HG03378 (cell line): Measurements from ENCODE around the gene LRPPRC.

ENCODE experiments used
- ATAC-seq: cut with Tn5 transposase; IDR thresholded peaks from one replicate; pipeline ENCODE4 v1.9.1; 2021; ENCODE audit warnings: mild to moderate bottlenecking, moderate library complexity; ENCODE audit not compliant: unreplicated experiment

Gene LRPPRC

DNA sequence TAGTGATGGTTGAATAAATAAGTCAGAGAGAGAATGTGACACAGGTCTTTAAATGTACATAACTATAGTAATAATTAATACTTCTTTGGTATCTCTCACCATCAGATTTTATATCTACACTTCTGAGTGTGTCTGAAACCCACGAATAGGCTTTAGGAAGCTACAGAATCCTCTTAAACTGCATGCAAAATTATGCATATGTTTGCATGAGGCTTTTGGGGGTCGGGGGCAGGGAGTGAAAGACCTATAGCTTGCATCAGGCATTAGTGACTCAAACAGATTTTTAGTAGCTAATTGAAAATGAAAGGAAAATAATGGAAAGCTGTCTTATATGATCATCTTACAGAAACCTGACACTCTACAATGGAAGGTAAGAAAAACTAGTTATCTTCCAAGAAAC is 14.9 kb downstream of the LRPPRC start:
- no peak for ATAC-seq

DNA sequence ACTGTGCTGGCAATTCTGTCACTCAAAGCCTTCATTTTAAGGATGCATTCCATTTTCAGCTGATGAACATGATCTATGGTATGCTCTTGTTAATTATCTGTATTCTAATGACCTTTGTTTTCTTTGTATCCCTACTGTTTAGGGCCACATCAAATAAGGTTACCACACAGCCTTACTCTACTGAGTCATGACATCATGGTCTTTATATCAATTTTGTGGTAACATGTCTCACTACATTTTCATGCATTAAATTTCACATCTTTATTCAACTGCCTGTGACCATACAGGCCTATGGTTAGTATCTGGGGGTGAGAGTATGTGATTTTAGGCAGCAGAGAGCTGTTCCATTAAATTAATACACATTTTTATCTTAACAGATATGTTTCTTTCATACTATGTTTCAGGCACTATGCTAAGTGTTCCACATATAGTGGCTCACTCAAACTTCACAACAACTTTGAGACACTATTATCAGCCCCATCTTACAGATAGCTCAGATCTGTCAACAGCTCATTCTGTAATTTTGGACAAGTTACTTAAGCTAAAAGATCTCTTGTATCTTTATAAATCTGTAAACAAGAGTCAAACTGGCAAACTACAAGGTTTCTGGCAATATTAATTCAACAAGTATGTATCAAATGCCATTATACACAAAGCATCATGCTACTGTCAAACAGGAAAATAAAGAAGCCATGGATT is 18.0 kb downstream of the LRPPRC start:
- ATAC-seq, result no peak

DNA sequence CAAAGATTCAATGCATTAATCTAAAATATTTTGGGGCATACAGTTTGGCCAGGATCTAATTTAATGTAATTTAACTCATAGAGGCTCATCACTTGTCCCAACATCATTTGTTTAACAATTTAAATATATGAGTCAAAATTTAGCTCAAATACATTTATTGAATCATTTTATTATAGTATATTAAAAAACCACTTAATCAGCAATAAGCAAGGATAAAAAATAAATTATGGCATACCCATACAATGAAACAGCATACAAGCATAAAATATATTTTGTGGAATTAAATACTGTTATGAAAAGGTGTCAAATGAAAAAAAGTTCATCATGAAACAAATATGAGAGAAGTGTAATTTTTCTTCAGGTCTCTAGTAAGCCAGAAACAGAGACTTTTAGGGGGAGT is 34.9 kb downstream of the LRPPRC start:
- no peak for ATAC-seq

DNA sequence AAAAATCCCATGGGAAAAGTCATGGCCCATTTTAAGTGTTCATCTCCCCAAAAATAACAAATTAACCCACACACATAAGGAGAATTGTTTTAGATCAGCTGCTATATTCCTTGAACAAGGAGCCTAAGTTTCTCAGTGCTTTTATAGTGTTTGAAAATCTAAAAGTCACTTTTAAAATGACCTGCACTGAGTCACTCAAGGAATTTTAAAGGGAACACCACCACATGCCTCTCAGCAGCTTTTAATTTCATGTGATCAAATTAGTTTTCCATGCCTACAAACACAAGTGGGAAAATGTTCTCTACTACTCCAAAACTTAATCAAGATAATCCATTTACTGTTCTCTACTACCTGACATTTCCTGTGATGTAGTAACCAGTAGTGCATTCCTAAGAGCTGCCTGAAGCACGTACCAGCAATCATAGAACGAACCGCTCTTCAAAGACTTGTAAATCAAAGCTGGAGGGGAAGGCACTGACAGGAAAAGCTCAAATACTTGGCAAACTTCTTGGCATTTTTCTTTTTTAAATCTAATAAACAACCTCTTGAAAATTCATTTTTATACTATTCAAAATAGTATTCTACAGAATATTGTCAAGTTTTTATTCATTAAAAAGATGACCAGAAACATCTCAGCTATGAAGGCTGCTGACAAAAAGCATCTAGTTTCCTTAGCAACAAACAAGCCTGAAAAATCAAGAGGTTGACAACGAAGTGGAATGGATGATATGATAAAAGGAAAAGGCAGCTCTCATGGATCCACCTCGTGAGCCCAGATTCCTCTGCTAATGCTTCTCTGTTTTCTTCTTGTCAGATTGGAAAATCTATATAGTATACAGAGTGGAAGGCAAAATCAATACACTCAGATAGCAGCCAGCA is 37.2 kb downstream of the LRPPRC start:
- ATAC-seq, result no peak

DNA sequence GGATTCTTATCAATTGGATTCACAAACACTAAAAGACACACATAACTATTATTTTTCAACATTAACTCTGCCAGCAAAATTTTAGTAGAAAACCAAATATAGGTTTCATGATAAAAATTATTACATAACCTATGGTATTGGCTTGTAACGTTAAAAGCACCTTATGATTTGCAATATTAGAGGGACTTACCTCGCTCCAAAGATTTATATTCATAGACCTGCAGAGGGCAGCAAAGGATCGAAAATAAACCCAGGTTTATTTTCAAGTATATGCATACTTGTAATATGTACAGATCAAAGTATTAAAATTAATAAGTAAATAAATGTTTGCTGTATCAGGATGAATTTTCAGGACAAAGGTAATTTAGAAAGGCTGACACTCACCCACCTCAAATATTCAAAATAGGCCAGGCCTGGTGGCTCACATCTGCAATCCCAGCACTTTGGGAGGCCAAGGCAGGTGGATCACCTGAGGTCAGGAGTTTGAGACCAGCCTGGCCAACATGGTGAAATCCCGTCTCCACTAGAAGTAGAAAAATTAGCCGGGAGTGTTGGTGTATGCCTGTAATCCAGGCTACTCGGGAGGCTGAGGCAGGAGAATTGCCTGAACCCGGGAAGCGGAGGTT is 45.3 kb downstream of the LRPPRC start:
- ATAC-seq, result no peak

DNA sequence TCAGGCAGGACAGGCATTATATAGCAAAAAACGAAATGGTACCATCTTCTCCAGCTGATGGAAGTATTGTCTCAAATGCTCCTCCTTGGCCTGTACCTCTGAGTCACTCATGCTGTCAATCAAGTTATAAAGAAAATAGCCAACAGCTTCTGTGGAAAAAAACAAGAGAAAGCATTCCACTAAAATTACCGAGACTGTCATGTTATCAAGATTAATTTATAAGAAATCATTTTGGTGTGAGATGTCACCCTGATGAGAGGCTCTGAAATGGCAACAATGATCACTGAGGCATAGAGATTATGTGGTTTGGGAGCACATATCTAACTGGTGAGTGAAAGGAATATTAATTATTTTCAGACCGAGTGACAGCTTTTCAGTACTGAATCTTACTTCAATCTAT is 47.4 kb downstream of the LRPPRC start:
- ATAC-seq, result no peak

DNA sequence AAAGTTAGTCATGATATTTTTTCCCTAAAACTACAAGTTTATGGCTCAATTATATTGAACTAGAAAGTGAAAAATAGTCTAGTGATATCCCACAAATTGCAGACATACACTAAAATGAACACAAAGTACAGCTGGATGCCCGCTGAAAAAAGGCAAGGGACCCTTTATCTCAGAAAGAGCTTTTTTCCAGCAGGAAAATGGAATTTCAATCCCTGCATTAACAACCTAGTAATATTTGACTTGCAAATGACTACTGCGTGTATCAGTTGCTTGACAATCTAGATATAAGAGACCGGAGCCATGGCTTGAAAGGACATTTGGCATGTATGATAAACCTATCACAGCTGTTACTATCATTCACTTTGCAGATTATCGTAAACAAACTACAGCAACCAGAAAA is 49.1 kb downstream of the LRPPRC start:
- ATAC-seq, result no peak

DNA sequence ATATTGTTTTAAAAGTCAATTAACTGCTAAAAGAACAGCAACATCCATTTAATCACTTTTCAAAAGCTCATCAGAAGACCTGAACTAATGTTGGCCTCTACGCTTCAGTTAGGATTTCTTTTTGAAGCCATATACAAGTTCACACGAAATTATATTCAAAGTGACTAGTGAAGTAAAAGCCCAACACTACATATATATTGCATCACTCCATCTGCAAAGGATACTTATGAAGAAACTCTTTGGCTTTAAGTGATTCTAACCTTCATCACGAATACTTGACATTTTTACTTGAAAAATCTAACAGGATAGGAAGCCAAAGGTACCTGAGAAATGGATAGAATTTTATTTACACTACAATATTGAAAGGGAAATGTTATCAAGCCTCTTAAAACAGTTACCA is 50.4 kb downstream of the LRPPRC start:
- no peak for ATAC-seq

DNA sequence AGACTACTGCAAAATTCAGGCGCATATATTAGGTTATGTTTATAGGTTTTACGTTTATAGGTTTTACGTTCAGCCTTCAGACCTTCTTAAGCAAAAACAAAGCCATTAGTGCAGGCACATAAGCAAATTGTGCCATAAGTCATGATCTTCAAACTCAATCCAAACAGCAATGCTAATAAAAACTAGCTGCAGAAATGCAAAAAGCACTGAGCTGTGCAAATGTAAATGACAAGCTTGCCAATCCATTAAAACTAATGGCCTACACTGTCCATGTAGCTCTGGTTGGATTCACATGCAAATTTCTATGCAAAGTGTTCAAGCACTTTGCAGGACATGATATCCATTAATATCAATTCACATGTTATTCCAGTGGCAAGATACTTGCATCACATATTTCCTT is 50.9 kb downstream of the LRPPRC start:
- ATAC-seq, result no peak

DNA sequence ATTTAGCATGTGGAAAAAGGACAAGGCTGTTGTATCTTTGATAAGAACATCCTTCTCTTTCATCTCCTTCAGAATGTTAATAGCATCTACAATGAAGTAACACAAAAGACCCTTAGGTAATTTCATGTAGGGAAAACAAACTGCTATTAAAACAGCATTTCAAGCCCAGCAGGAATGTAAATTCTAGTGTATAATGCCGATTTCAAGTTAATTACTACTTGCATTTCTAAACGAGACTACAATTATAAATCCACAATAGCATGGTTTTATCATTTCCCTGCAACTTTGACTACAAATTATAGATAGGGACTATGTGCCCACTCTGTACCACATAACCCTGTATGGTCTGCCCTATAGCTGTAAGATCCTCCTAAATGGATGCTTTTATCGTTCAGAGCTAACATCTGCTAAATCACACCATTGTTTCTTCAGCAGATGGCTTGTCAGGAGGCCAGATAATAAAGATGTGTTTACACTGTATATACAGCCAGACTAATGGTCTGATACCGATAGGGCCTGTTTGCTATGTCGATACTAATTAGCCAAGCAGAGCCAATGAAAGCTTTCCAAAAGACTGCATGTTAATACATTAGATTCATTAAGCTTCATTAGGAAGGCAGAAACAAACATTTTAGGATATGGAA is 51.9 kb downstream of the LRPPRC start:
- no peak for ATAC-seq

DNA sequence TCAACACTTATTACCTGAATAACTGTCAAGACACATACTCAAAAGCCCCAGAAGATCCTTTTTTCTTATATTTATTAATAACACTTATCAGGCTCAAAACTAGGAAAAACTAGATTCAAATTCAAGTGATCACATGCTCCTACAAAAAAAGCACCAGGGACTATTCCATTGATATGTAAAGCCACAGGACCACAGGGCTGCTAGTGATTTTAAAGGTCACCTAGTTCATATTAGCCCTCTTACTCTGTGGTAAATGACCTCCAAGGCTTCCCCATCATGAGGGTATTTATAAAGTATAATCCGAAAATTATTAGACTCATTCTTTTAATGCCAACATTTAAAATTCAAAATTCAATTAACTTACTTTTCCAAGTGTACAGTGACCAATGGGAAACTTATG is 52.5 kb downstream of the LRPPRC start:
- ATAC-seq, result no peak

DNA sequence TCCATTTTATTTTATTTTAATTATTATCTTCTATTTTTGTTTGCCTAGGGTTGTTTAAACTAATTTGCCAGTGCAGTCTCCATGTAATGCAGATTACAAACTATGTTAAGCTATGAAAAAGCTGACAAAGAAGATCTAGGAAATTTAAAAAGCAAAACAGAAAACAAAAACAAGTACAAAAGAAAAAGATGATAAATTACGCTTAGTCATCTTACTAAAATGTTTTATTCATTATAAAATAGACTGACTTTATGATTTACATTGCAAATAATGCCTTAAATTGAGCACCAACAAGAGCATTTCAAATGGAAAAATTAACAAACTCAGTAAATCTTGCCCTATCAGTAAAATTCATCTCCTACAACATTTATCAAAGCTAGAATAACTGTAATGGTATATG is 52.9 kb downstream of the LRPPRC start:
- ATAC-seq, result no peak

DNA sequence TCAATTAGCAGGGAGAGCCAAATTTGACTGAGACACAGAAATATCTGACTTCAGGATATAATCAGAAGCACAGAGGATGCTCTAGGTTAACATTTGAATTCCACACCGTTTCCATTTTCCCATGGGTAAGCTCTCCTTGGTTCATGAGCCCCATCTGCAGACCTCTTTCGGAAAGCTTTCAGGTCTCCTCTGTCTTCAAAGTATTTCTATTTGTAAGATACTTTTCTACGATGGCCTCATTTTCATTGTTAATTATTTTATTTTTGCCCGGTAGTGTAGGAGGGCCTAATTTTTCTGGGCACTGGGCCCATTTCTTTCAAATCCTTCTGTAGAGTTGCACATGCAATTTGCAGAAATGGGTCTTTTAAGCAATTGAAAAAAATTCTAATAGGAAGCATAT is 53.8 kb downstream of the LRPPRC start:
- no peak for ATAC-seq

DNA sequence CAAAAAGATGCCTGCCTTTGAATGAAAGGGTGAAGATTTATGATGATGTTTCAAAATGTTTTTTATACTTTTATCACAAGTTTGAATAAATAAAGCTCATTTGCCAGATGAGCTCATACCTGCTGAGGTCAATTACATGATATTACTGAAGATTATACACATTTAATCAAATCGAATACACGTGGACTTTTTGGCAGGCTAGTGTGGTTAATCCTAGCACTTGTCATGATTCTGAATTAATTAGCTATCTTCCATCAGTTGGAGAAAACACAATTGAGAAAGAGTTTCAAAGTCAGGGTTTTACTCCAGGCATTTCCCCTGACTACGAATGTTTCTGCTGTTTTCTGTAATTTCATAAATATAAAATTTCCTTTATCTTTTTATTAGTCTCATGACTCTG is 54.4 kb downstream of the LRPPRC start:
- ATAC-seq, result no peak

DNA sequence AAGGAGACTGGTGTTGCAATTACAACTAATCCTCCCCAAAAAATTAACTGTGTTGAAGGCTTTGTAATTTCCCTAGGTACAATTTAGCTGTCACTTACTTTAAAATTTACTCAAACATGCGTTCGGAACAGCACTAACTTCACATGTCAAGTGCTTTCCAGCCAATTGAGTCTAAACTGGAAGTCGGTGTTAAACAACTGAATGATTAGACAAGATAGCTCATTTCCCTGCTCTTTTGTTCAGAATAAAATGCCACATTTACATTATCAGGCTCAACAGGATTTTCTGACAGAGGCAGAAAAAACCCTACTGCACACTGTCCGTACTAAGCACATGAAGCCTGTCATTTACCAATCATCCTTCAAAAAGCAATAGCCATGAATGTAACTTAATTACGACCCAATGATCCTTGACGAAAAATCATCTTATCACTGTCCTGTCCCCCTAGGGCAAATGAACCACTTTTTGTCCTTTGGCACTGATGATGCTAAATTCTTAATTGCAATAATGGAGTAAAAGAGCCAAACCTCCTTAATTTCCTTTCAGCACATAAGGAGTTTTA is 56.0 kb downstream of the LRPPRC start:
- no peak for ATAC-seq

DNA sequence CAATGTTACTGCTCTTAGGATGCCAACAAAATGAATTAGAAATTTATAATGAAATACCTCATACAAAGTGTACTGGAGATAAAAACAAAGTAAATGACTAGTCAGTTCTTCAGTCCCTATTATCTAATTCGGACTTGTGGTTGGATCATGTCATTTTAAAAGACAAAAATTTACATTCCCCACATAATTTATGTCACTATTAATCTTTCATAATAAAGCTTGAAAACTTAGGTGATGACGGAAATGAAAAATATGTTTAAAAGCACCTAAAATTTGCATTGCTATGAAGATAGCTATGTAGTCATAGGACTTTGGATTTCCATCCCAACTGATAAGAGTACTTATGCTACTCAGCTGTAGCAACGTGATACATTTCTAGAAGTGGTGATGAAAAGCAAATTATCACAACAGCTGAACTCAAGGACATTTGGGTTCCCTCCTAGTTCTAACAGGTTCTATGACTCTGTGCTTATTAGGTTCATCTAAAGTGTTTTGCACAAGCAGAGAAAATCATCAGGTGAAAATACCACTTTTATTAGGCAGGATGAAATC is 58.4 kb downstream of the LRPPRC start:
- ATAC-seq, result no peak

DNA sequence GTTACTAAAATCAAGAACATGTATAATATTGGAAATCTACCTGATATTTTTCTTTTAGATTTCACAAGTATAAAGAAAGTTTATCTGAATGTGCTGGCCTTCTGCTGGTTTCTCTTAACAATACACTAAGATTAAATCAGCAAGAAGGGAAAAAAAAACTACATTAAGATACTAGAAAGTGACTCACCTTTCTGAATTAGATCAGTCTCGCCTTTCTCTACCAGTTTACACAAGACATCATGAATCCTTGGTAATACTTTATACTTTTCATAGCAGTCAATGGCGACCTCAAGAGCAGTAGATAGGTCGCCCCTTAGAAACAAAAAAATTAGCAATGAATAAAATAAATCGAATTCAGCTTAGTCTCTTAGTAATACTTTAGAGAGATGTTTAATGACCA is 61.2 kb downstream of the LRPPRC start:
- no peak for ATAC-seq

DNA sequence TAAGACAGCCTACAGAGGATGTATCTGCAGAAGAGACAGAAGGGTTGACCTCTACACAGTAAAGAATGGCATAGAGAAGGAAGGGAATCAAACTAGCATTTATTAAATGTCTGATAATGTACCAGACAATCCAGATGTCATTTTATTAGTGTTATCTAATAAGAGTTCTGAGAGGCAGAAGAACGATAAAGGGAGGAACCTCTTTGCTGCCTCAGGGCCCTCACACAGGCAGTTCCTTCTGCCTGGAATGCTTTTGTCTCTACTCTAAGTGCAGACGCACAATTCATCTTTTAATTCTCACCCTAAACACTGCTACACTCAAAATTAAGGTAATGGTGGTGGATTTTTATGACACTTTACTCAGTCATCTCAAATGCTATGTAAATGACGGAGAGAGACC is 64.5 kb downstream of the LRPPRC start:
- no peak for ATAC-seq

DNA sequence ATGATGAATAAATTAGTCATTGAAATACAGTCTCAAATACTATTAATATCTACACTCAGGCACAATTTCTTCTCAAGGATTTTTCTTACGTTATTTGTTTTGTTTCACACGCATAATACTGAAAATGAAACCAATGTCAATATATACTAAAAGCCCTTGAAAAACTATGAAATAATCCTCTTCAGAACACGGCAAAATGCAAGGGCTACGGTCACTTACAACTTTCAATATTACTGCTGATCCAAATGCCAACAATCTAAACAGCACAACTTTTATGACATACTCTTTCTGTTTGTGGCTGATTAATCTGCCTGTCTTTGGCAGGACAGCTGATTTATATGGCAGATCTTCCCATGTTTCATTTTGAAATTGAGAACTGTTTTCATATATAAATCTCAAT is 68.3 kb downstream of the LRPPRC start:
- ATAC-seq, result no peak

DNA sequence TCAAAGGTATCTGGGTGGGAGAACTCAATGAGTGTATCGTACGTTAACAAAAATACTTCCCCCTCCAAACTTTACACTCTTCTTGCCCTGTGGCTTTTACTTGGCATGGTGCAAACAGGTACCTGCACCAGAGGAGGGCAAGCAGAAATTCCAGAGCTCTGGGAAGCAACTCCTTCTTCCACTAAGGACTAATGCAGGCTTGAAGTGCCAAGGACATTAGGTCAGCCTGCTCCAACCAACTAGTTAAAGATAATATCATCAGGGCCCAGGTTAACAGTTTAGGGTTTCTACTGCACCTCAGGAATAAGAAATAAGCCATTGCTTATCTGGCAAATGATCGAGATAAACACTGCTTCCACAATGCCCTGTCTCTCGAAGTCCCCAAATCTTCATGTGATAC is 70.4 kb downstream of the LRPPRC start:
- no peak for ATAC-seq

DNA sequence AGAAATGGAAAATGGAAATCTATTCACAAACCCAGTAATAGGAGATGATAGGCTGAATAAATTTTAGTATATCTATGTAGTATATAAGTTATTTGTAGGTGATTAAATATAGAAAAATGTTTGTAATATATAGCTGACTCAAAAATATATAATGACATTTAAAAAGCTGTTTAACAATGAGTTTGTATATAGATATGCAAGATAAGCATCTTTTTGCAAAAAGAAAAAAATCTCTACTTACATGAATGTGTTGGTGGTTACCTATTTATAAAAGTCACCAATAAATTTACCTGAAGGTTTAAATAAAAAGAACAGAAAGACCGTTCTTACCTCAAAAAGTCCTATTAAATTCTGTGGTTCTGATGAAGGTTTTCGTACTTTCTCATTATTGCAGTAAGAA is 71.3 kb downstream of the LRPPRC start:
- no peak for ATAC-seq
